HG02798 (cell line): ENCODE data around the gene ARHGEF39.
A peak's percentile ranks its signal among the peaks of the same experiment; 100 is the strongest.
"Not testable (repeated sequence)": the region's sequence is repeated elsewhere in the genome, so short reads cannot be mapped to it uniquely, and the experiment has no call there.

ENCODE experiments used
- ATAC-seq: cut with Tn5 transposase; IDR thresholded peaks from one replicate; pipeline ENCODE4 v1.9.1; 2021; ENCODE audit warnings: mild to moderate bottlenecking; ENCODE audit not compliant: unreplicated experiment, poor library complexity

Gene ARHGEF39

GRCh38 chr9:35628389-35628991 lies 36.5 kb downstream of the ARHGEF39 start:
- ATAC-seq, result no peak

- no peak for ATAC-seq
These were observed 37.4 kb downstream of the ARHGEF39 start for GRCh38 chr9:35627575-35627974.

DNA sequence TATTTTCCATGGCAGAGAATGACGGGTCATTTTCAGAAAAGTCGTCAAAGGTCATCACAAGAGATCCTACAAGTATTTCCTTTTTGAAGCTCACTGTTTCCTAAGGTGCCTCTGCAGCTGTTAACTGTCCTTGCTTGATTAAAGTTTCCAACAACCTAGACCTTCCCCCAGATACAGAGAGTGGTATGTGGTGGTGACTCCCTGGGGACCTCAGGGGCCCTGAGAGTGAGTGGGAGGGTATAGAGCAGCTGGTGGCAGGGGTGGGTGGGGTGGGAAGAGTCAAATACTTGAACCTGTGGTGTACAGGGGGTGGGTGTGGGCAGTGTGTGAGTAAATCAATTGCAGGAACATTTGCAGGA lies 45.2 kb downstream of the ARHGEF39 start:
- ATAC-seq, result peak; percentile 59

GRCh38 chr9:35618854-35619799 lies 45.9 kb downstream of the ARHGEF39 start:
- peak; percentile 44 for ATAC-seq

DNA sequence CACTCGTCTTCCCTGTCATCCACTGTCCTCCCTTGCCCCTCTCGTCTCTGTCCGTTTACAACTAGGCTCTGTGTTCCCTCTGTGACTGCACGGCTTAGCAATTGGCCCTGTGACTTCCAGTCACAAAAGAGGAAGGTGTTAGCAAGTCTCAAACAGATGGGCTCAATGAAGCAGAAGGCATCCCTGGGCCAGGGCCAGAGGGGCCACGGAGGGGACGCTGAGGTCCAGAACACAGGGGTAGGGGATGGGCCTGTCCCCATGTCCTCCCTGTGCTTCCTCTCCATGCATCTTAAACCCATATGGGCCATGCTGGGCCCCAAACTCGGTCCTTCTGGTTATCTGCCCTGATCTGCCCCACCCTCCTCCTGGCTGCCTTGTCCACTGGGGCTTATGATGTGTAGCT lies 46.7 kb downstream of the ARHGEF39 start, which contains the start of gene CD72:
Gene CD72, minus strand, starts transcription at position 89 of the 403 bp plus-strand sequence. CDS start 110 bp downstream, outside the sequence.
- no peak for ATAC-seq

DNA sequence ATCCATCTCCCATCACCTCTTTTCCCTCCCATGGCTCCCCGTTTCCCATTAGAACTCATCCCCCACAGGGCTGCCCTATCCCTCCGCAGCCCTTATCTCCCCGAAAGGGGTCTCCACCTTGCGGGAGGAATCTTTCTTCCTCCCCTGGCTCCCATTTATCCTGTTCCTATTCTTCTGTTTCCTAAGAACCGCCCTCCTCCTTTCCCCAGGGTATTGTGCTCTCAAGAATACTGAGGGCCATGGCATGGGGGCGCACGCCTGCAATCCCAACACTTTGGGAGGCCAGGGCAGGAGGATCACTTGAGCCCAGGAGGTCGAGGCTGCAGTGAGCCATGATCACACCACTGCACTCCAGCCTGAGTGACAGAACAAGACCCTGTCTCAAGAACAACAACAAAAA lies 47.4 kb downstream of the ARHGEF39 start:
- ATAC-seq, result no peak

DNA sequence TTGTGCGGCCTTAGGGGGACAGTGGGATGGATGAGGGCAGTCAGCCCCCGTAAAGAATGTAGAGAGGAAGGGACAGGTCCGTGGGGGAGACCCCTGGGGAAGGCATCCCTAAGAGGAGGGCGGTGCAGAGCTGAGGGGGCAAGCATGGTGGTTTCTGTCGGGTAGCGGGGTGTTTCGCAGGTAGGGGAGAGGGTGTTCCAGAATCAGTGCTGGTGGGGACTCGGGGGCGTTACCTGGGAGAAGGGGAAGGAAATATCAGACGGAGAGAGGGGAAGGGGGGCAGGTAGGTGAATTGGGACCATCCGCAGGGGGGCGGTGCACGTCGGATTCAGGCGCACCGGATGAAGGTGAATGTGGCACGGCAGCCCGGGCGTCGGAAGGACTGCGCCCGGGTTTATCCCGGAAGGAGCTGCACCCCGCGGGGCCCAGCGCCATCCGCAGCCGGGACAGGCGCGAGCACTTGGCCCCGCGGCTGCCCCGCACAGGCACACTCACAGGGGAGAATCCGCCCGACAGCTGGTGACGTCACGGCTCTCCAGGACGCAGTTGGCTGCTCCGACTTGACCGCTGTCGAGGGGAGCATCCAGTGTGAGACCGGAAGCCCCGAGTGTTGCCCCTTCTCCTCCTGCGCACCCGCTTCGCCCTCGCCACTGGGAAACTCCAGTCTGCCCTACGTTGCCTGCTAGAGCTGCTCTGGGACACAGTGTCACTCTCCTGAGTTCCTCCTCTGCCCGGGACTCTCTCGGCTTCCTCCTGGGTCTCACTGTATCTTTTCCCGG lies 48.1 kb downstream of the ARHGEF39 start:
- ATAC-seq, result peak; percentile 42

DNA sequence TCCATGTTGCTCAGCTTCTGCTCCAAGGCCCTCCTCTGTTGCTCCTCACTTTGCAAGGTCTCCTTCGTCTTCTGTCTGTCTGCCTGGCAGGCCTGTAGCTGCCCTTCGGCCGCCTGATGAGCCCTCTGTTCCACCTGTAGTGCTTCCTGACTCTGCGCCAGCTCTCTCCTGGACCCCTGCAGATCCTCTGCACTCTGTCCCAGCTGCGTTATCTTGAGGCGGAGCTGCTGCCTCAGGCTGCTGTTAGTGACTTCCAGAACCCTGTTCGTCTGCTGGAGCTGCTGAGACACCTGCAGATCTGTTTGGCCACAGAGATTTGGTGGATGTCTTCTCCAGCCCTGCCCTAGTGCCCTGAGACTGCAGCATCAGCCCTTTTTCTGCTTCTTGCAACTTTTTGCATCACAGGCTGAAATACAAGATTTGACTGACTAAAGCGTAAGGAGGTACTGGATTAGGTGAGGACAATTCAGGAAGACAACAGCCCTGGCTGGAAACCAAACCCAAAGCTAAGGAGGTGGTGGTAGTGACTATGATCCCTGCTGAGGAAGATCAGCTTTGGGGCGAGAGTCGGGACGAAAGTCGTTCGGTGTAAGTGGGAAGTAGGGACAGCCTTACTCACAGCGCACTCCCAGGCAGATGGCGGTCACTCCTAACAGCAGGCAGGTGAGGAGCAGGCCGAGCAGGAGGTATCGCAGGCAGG lies 48.9 kb downstream of the ARHGEF39 start:
- ATAC-seq, result no peak

DNA sequence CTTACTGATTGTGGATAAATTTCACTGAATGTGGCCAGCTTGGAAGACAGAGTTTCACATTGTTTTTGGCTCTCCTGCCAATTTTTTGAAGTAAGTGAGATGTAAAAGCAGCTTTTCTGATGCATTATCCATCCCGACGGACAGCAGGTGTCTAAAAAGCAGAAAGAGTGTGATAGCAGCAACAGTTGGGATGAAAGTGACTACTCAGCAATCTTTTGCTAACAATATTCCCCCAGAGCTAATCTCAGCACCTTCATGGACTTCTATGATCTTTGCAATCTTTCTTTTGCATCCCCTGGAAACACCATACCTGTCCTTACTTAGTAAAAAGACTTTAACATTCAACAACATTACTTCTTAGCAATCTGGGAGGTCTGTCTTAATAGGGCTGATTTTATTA lies 52.2 kb downstream of the ARHGEF39 start:
- no peak for ATAC-seq

GRCh38 chr9:35612066-35612465 lies 52.9 kb downstream of the ARHGEF39 start:
- ATAC-seq, result not testable (repeated sequence)

- ATAC-seq, result peak; percentile 64
These were observed 53.7 kb downstream of the ARHGEF39 start for GRCh38 chr9:35611230-35611797.

DNA sequence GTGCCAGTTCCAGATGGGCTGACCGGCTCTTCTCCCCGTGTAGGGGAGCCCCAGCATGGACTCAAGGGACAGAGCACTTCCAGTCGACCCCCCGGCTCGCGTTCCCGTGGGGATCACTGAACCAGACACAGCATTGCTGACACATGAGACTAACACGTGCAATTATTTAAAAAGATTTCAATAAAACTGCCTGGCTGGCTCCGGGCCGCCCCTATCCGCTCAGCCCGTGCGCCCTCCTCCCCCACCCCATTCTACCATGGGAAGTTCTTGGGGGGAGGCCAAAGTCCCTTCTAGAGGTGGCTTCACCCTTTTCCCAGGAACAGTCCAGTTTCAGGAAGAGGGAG lies 55.2 kb downstream of the ARHGEF39 start:
- ATAC-seq, result no peak
